ENCODE results near the gene SEPTIN5.

SEPTIN5 gene

GRCh38 chr22:19739448-19739895 is 25.2 kb downstream of the SEPTIN5 start:
- TF ChIP-seq CTCF (IDR thresholded peaks at IDR 0.05; ENCODE audit: borderline replicate concordance, insufficient read depth, low read depth, low read length): no peak
- H3K4me3 ChIP-seq (ENCODE audit: low read depth, low read length): no peak overlapping the region

DNA sequence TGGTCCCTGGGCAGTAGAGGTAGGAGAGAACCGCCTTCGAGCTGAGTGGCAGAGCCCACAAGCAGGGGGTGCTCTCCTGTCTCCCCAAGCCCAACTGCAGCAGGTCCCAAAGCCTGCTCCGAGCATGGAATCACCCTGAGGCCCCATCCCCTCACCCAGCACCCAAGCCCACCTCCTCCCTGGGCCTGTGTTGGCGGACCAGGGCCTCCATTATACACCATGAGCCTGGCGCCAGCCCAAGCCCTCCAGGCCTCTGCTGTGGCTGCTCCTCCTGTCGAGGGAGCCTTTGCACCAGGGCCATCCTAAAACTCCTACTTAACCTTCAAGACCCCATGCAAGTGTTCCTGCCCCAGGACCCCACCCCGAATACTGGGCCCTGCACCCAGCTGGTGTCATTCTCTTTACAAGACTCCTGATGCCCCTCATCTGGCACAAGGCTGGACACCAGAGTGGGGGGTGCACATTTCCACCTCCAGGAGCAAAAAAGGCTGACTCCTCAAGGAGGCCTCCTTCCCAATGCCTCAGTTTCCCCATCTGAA is 25.7 kb downstream of the SEPTIN5 start:
- TF ChIP-seq CTCF (IDR thresholded peaks at IDR 0.05; ENCODE audit: borderline replicate concordance, insufficient read depth, low read depth, low read length): no peak
- H3K4me3 ChIP-seq (ENCODE audit: low read depth, low read length): no peak overlapping the region

- no peak overlapping the region for H3K4me3 ChIP-seq (ENCODE audit: low read depth, low read length)
- TF ChIP-seq CTCF (IDR thresholded peaks at IDR 0.05; ENCODE audit: borderline replicate concordance, insufficient read depth, low read depth, low read length): no peak
Measured at GRCh38 chr22:19740586-19740985, 26.3 kb downstream of the SEPTIN5 start.

DNA sequence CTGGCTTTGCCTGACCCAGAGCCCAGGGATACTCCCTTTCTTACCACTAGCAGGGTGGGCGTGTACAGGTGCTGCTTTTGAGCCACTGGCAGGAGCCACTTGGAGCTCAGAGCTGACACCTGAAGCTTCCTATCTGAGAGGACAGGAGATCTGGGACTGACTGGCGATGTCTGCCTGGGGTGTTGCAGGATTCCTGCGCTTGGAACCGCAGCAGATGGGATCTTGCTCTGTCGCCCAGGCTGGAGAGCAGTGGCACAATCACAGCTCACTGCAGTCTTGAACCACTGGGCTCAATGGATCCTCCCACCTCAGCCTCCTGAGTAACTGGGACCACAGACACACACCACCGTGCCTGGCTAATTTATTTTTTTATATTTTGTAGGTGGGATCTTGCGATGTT is 26.8 kb downstream of the SEPTIN5 start:
- no peak for TF ChIP-seq CTCF (IDR thresholded peaks at IDR 0.05; ENCODE audit: borderline replicate concordance, insufficient read depth, low read depth, low read length)
- H3K4me3 ChIP-seq (ENCODE audit: low read depth, low read length): no peak overlapping the region

- H3K4me3 ChIP-seq (ENCODE audit: low read depth, low read length): no peak overlapping the region
- TF ChIP-seq CTCF (IDR thresholded peaks at IDR 0.05; ENCODE audit: borderline replicate concordance, insufficient read depth, low read depth, low read length): no peak
Measured at GRCh38 chr22:19742160-19743066, 28.1 kb downstream of the SEPTIN5 start.

GRCh38 chr22:19743081-19743480 is 28.8 kb downstream of the SEPTIN5 start:
- H3K4me3 ChIP-seq (ENCODE audit: low read depth, low read length): no peak overlapping the region
- no peak for TF ChIP-seq CTCF (IDR thresholded peaks at IDR 0.05; ENCODE audit: borderline replicate concordance, insufficient read depth, low read depth, low read length)

GRCh38 chr22:19743651-19744050 is 29.3 kb downstream of the SEPTIN5 start:
- H3K4me3 ChIP-seq (ENCODE audit: low read depth, low read length): no peak overlapping the region
- TF ChIP-seq CTCF (IDR thresholded peaks at IDR 0.05; ENCODE audit: borderline replicate concordance, insufficient read depth, low read depth, low read length): no peak
